Medulla oblongata (tissue), 1 donor: ENCODE results near the gene CSRNP3.

Experiments
- DNase-seq: peaks from one replicate; pipeline ENCODE4 v3.0.0-alpha.2; 2015; ENCODE audit errors: extremely low spot score

CSRNP3 gene, protein sequence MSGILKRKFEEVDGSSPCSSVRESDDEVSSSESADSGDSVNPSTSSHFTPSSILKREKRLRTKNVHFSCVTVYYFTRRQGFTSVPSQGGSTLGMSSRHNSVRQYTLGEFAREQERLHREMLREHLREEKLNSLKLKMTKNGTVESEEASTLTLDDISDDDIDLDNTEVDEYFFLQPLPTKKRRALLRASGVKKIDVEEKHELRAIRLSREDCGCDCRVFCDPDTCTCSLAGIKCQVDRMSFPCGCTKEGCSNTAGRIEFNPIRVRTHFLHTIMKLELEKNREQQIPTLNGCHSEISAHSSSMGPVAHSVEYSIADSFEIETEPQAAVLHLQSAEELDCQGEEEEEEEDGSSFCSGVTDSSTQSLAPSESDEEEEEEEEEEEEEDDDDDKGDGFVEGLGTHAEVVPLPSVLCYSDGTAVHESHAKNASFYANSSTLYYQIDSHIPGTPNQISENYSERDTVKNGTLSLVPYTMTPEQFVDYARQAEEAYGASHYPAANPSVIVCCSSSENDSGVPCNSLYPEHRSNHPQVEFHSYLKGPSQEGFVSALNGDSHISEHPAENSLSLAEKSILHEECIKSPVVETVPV

DNA sequence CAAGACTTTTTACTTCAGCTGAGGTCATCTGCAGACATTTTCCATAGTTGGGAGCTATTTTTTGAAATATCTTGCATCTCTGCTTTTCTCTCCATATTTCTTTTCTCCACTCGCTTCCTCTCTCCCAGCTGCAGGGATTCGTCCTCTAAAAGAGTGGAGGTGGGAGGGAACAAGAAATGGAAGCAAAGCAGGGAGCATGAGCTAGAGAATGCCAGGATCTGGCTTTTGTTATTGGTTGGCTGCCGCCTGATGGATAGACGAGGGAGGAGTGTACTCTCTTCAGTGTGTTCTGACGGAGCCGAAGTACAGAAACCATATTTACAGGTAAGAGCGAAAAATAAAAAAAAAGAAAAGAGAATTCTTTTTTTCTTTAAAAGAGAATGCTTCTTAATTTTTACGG is at the start of gene CSRNP3:
CSRNP3 (plus strand) TSS at position 282 of the 400 bp plus-strand sequence. CDS start 125,368 bp downstream, outside the sequence.
- DNase-seq: peak; percentile 93

GRCh38 chr2:165420231-165420630 is 49.3 kb upstream of the CSRNP3 start:
- no peak for DNase-seq

GRCh38 chr2:165423081-165423480 is 46.4 kb upstream of the CSRNP3 start:
- no peak for DNase-seq

- no peak for DNase-seq
Measured at GRCh38 chr2:165425556-165425955, 43.9 kb upstream of the CSRNP3 start.

GRCh38 chr2:165427686-165428085 is 41.8 kb upstream of the CSRNP3 start:
- no peak for DNase-seq

DNA sequence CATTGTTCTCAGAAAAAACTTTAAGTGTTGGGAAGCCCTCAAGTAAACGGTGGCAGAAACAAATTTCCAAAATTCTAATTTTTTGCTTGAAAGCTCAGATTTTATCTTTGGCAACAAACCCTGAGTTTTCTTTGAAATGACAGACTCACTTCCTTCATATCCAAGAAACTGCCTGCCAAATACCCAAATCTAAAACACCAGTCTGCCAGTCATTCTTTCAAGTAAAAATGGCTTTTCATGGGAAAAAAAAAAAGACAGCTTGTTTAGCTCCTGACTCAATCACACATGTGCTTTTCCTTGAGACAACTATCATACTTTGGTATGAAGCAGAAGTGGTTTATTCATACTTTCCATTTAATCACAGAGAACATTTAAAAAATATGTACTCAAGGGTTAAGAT is 40.6 kb upstream of the CSRNP3 start:
- no peak for DNase-seq

DNA sequence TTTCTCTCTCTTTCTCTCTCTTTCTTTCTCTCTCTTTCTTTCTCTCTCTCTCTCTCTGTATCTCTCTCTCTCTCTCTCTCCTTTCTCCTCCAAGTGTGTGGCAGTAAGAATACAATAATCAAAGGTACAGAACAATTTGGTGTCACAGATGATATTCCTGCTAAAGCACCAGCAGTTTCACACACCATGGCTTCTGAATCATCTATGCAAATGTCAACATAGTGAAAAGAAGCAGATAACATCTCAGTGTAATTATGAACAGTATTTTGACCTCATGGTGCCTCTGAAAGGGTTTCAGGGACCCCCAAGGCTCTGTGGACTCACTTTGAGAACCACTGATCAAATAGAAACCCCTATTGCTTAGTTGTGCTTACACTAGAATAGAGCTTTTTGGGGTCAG is 38.5 kb upstream of the CSRNP3 start:
- DNase-seq: no peak

DNA sequence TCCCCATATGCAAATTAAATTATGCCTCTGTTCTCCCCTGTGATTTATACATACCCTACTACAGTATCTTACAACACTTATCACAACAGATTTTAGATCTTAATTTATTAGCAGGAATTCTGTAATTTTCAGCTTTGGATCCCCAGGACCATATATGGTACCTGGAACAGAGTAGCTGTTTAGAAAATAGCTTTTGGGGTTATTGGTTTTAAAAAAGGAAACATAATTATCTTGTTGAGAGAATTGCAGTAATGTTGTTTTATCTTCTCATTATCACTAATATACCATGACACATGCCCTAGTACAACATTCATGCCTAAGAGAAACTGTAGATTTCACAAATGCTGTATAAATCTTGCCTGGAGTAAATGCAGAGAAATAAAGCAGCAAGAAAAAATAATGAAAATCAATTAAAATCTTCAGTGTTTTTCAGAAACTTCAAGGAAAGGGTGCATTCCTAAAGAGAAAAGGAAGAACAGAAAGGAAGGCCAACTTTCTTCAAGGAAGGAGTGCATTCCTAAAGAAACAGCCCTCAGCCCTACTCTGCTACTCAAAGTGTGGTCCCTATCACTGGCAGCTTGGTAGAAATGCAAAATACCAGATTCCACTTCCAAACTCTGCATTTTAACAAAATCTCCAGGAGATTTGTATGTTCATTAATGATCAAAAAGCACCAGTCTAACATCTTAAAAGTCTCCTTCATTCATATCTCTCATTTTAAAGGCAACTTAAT is 37.1 kb upstream of the CSRNP3 start:
- no peak for DNase-seq

DNA sequence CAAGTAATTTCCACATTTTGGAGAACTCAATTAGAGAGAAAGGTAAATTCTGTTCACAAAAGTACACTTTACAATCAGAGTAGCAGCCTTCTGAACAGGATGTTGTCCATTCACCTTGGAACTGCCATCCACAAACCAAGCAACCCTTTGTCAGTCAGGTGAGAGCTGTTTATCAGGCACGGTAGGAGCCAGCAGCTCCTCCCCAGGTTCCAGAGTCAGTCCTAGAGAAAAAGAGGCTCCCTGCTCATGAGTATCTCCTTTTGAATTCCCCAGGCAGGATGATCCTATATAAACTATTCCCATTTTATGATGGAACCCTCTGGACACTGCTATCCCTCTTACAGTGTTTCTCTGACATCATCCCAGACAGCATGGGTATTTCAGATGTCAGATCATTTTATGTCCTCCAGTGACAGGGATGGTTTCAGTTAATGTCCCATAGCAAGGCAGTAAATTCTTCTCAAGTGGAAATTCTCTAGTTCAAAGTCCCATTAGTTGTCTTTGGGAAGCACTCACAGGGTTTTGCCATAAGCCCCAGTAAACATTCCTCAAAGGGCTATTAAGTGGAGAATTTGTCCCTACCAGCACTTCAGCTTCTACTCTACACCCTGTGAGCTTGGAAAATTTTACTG is 34.5 kb upstream of the CSRNP3 start:
- DNase-seq: no peak

GRCh38 chr2:165435611-165436010 is 33.9 kb upstream of the CSRNP3 start:
- no peak for DNase-seq

GRCh38 chr2:165436559-165436958 is 32.9 kb upstream of the CSRNP3 start:
- no peak for DNase-seq

DNA sequence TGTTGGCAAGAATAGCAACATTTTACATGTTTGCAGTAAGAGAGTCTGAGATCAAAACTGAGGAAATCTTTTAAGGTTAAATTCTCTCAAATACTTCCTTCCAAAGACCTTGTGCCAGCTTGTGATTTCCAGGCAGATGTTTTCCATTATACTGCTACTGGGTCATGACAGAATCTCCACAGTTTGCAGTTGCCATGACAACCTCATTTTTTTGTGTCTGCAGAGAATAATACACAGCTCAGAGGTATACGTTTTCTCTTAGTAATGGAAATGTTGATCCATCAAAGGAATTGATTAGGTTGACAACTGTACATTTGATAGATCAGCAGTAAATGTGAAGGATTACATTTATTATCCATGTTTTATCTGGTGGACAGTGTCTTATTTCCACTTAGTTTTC is 29.1 kb upstream of the CSRNP3 start:
- peak; percentile 6 for DNase-seq

GRCh38 chr2:165443511-165443910 is 26.0 kb upstream of the CSRNP3 start:
- DNase-seq: no peak

DNA sequence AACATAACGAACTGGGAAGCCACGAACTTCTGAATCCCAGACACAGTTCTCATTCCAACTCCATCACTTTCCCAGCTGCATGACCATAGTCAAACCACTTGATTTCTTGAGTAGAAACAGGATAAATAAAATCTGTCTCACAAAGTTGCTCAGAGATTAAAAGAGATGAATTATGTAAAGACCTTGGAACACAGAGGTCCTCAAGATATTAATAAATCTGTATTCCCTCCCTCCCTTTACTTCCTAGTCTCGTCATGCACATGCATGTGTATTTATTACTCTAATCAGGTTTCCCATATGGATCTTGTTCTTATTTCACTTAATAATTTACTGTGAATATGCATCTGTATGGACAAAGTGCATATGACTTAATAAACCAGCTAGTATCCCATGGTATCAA is 21.1 kb upstream of the CSRNP3 start:
- no peak for DNase-seq

DNA sequence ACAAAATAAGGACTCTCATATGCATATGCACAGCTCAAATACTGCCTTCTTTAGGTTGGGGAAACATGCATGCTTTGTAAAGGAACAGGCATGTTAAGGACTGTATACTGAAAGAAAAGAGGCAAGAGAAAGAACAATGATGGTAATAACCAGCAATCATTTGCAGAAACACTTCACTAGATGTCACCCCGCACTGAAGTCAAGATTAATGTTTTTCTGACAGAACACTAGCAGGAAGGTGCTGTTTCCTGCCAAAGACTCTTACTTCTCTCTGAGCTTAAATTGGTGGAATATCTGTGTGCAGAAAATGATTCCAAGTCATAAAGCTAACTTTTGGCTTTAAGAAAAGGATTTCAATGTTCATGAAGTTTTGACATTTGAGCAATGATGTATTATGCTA is 19.3 kb upstream of the CSRNP3 start:
- DNase-seq: no peak

DNA sequence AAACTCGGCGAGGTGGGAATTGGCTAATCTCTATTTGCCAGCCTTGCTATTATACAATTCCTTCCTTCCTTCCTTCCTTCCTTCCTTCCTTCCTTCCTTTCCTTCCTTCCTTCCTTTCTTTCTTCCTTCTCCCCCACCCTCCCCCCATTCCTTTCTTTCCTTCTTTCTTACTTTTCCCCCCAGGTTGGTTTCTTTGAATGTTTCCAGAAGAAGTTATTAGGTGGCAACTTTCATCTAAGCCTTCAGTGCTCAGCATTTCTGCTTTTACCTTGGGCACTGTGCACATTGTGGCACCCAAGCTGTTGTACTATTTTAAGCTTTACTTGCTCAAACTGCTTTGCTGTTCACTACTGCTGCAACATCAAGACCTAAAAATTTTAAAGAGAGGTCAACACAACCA is 17.2 kb upstream of the CSRNP3 start:
- DNase-seq: no peak

- DNase-seq: no peak
Measured at GRCh38 chr2:165453561-165454094, 15.9 kb upstream of the CSRNP3 start.

DNA sequence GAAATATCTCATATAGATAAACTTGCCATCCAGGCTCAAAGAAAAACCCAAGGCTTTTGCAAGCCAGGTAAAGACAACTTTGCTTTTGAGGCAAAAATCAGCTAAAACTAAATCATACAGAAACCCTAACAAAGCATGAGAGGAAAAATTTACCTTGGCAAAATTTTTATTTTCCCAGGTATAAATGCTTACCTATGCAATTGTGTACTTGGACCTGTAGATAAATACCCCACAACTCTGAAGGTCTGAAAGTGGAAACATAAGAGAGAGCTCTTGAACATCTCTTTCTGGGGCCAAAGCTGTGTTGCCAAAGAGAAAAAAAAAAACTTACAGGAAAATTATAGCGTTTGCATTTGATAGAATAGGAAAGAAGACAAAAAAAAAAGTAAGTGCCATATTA is 14.6 kb upstream of the CSRNP3 start:
- DNase-seq: no peak

GRCh38 chr2:165456027-165456426 is 13.5 kb upstream of the CSRNP3 start:
- no peak for DNase-seq

DNA sequence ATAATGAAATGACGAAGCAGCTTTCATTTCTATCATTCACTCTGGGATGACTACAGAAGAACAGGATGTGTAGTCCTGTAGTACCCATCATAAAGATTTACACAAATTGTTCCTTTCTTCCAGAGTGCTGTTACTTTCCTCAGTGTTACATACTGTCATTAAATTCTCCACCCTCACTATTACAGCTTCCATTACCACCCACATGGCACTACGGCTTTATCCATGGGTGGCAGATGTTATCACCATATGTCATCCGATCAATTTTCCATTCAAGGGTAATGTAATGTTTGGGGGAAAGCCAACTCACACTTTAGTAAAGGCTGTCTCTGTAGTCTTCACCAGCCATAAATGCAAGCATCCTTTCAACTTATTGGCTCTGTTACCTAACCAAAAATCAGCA is 7.1 kb upstream of the CSRNP3 start:
- no peak for DNase-seq

GRCh38 chr2:165466386-165466785 is 3.1 kb upstream of the CSRNP3 start:
- no peak for DNase-seq

DNA sequence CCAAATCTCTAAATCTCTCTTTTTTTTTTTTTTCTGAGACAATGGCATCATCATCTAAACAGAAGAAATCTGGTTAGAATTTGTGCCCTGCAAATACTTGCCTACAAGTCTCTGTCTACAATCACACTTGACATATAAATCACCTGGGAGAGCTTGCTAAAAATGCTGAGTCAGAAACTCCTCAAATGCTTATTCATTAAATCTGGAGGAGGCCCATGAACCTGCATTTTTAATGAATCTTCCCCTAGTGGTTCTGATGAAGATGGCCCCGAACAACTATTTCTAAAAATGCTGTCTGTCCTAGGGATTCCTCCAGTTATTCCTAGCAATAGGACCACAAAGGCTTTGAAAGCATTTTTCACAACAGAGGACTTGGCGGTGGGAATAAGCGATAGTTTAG is 1.6 kb upstream of the CSRNP3 start:
- DNase-seq: no peak
